HG03460 (cell line): Measurements from ENCODE around the gene KLF6.

Experiments
- ATAC-seq: cut with Tn5 transposase; IDR thresholded peaks from one replicate; pipeline ENCODE4 v1.9.1; 2021; ENCODE audit not compliant: unreplicated experiment

Gene KLF6

DNA sequence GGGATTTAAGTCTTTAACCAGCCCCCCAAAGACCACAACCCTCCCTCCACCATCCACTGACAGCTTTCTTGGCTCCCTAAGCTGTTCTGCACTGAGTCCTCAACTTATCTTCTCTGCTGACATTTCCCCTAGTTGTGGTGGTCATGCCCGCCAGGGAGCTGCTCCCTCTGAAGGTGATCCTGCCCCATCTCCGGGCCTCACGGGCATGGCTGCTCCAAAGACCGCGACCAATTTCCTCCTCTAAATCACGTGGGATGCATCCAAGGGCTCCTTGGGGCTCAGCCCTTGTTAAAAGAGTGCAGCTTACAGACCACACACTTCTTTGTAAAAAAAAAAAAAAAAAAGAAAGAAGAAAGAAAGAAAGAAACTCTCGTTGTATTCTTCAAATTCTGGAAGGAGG lies 27.1 kb upstream of the KLF6 start:
- ATAC-seq: no peak

GRCh38 chr10:3811291-3811870 lies 26.4 kb upstream of the KLF6 start:
- ATAC-seq: peak; percentile 81

- no peak for ATAC-seq
Measured at GRCh38 chr10:3808689-3809199, 23.7 kb upstream of the KLF6 start.

DNA sequence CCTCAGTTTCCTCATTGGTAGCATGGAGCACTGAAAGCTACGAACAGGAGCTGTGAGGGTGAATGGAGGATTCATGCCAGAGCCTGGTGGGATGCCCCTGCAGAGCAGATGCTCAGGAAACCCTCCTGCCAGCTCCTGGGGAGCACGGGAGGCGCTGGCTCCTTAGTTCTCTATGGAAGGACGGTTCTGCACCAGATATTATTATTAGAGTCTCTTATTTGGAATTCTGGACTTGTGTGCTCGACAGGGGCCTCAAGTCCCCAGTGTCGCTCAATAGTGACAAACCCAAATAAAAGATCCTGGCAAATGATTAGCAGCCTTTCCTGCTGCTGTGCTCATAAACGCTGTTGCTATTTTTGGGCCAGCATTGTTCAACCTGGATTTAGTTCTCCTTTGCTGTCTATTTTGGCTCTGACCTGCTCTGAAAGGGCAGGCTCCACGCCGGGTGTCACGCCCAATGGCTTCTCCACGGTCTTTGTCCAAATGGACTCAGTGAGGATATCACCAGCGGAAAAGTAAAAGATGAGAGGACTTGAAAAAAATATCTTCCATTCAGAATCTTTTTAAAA lies 23.0 kb upstream of the KLF6 start:
- no peak for ATAC-seq

GRCh38 chr10:3807211-3807927 lies 22.4 kb upstream of the KLF6 start:
- ATAC-seq: no peak

DNA sequence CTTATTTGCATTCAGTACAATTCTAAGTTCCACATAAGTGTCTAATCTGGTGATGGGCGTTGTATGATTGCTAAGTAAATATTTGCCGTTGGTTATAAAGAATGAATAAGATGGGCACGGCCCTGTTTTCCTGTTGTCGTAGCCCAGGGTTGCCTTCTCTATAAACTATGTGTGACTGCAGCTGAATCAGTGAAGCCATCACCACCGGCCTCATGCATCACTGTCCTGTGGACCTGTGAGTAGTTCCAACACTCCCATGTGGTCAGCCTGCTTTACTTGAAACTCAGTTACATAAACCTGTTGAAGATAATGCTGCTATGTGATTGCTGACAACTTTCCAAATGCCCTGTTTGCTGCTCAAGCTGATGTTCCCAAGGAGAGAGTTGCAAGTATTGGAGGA lies 21.6 kb upstream of the KLF6 start:
- no peak for ATAC-seq

DNA sequence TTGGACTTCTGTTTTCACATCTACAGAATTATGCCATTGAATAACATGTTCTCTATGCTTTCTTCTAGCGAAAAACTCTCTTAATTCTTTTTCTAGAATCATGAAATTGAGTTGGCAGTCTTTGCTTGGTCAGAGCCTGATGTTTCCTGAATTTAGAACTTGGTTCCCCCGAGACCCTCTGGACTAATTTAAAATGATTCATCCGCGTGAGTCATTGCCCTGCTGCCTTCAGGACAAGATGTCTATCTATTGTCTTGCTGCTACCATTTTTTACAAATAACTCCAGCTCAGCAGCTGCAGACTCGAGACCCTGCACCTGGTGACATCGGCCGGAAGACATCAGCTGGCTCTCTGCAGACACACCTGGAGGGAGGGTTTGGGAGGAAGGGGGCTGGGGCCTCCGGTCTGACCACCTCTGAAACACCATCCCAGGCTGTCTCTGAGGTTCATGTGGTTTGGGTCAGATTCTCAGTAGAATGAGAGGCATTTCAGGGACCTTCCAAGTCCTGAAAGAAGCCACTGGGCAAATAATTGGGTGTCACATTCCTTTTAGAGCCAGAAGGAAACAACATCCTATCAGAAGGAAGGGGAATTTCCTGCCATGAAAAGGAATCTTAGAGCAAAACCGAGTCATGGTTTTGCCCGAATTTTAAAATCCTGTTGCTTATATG lies 20.9 kb upstream of the KLF6 start:
- ATAC-seq: peak; percentile 52

DNA sequence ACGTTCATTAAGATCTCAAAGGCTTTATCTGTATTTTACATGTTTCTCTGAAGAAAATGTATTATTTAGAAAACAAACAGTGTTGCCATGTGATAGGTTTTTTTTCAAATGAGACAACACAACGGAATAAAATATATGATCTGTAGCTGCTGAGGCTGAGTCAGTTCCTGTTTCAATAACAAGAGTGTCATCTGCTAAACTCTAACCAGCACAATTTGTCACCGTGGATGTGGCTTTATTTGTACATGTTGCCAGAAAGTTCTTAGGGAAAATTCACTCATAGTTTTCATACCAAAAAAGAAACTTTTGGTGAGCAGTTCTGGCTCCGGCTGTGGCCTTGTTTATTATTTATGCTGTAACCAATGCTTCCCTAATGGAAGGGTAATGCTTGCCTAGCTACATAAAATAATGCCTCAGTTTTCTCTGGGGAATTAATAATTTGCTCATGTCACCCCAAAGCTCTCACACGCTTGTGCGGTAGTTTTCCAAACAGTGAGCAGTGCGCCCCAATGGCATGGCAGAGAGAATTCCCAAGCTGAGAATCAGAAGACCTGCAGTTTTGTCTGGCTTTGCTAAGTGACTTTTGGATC lies 20.3 kb upstream of the KLF6 start:
- ATAC-seq: peak; percentile 37

- ATAC-seq: no peak
Measured at GRCh38 chr10:3803927-3804741, 19.1 kb upstream of the KLF6 start.

- ATAC-seq: no peak
Measured at GRCh38 chr10:3803295-3803926, 18.4 kb upstream of the KLF6 start.

GRCh38 chr10:3802526-3803265 lies 17.7 kb upstream of the KLF6 start:
- ATAC-seq: no peak

- no peak for ATAC-seq
Measured at GRCh38 chr10:3801558-3802192, 16.7 kb upstream of the KLF6 start.

DNA sequence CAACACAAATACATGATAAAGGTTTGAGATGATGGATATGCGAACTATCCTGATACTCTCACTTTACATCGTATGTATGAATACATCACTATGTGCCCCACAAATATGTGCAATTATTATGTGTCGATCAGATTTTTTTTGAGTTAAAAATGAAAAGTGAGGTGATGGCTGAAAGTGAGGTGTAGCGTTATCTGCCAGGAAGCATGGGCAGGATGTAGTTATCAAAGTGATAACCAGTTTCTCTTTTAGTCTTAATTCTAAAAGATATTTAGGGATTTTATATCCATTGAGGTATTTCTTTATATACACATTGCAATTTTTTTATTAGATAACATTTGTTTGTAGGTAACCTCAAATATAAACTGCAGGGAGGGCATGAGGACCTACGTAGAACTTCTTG lies 15.6 kb upstream of the KLF6 start:
- no peak for ATAC-seq

GRCh38 chr10:3797750-3798149 lies 12.7 kb upstream of the KLF6 start:
- ATAC-seq: no peak

DNA sequence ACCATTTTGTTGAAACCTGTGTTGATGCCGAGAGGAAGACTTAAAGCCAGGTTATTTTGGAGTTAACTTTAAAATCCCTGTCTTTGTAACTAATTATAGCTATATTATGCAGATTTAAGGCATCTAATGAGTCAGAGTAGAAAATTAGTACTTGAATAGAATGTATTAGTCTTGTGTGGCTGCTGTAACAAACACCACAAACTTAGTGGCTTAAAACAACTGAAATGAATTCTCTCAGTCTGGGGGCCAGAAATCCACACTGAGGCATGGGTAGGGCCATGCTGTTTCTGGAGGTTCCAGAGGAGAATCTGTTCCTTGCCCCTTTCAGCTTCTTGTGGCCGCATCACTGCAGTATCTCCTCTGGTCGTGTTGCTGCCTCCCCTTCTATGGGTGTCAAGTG lies 8.5 kb upstream of the KLF6 start:
- no peak for ATAC-seq

DNA sequence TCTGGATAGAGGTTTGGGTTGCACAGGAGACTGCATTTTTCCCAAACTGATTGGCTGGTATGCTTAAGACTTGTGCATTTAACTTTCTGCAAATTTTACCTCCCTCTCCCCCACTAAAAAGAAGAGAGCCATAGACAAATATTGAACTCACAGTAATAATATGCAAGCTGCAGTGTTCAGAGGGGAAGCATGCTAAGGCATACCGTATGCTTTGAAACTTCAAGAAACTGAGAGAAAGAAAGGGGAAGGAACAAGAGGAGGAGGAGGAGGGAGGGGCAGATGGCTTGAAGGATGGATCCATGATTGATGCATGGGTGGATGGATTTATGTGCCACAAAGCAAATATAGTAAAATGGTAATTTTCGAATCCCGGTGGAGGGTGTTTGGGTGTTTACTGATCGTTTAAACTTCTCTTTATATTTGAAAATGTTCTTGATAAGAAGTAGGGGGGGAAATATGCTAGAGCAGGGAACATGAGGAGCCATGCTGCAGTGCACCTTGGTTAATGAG lies 7.8 kb upstream of the KLF6 start:
- ATAC-seq: no peak

DNA sequence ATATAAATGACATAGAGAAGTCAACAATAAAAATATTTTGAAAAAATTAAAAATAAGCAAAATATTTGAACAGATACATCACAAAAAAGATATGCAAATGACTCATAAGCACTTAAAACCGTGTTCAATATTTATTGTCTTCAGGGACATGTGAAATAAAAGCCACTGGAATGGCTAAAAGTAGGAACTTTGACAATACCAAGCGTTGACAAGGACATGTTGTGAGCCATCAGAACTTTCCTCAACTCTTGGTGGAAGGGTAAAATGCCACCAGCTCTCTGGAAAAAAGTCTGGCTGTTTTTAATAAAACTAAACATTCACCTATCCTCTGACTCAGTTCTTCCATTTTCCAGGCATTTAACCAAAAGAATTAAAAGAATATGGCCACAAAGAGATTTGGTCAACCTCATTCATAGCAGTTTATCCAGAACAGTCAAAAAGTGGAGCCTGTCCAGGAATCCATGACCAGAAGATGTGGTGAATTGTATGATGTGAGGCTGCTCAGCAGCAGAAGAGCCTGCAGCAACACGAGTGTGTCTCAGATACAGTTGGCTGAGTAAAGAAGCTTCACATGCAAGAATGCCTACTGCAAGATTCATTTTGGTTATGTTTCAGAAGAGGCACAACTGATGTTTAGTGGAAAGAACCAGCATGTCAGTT lies 7.1 kb upstream of the KLF6 start:
- no peak for ATAC-seq

GRCh38 chr10:3790858-3791257 lies 5.8 kb upstream of the KLF6 start:
- no peak for ATAC-seq
